Vagina (tissue), 2 donors: ENCODE measurements around the gene EFCAB6.

ENCODE experiments used
- POLR2A ChIP-seq, 2 donors: fragments of 450-650 bp; IDR thresholded peaks; one replicate each; pipeline ENCODE4 v1.6.1; 2017; ENCODE audit warnings: antibody characterized with exemption in 2 of 2, mild to moderate bottlenecking in 2 of 2, moderate library complexity in 2 of 2
- POLR2AphosphoS5 ChIP-seq, 2 donors: sonication (generic); formaldehyde crosslinking; IDR thresholded peaks; one replicate each; pipeline ENCODE4 v1.9.0; 2017; ENCODE audit warnings: antibody characterized with exemption in 2 of 2, mild to moderate bottlenecking in 2 of 2, low read depth in 1 of 2; ENCODE audit not compliant: insufficient read depth in 1 of 2
- TF ChIP-seq, protein P1 (sequence below), 3 experiments: fragments of 450-650 bp in 2 of 3; fragments of 200-600 bp in 1 of 3; sonication (generic) in 1 of 3; IDR thresholded peaks; one replicate each; pipeline ENCODE4 v1.5.1; 2017 to 2019; ENCODE audit warnings: antibody characterized with exemption in 3 of 3, mild to moderate bottlenecking in 2 of 3, moderate library complexity in 2 of 3

DNA sequence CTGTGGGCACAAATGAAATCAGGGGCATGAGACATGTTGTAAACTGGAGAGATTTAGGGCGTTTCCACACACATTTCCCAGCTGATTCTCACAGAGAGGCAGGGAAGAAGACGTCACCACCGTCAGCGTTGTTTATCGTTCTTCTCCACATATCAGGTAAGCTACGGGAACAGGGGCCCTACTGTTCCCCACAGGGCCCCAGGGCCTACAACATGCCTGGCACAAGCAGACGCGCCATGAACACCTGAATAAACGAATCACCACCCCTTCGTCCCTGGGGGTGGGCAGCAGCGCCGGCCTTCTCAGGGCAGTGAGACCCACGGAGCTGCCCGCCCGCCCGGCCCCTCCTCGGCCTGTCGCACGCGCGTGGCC is 342 bp downstream of the EFCAB6 start:
- TF ChIP-seq, protein P1, sequence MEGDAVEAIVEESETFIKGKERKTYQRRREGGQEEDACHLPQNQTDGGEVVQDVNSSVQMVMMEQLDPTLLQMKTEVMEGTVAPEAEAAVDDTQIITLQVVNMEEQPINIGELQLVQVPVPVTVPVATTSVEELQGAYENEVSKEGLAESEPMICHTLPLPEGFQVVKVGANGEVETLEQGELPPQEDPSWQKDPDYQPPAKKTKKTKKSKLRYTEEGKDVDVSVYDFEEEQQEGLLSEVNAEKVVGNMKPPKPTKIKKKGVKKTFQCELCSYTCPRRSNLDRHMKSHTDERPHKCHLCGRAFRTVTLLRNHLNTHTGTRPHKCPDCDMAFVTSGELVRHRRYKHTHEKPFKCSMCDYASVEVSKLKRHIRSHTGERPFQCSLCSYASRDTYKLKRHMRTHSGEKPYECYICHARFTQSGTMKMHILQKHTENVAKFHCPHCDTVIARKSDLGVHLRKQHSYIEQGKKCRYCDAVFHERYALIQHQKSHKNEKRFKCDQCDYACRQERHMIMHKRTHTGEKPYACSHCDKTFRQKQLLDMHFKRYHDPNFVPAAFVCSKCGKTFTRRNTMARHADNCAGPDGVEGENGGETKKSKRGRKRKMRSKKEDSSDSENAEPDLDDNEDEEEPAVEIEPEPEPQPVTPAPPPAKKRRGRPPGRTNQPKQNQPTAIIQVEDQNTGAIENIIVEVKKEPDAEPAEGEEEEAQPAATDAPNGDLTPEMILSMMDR (IDR thresholded peaks at IDR 0.05), result no peak
- TF ChIP-seq POLR2AphosphoS5 (IDR thresholded peaks at IDR 0.05; ENCODE audit: insufficient read depth in 1 of 2, low read depth in 1 of 2), result no peak
- TF ChIP-seq POLR2A (IDR thresholded peaks at IDR 0.05), result no peak
